HG03175 (cell line): ENCODE measurements around the gene C1orf87.

Experiments
- ATAC-seq: cut with Tn5 transposase; IDR thresholded peaks from one replicate; pipeline ENCODE4 v1.9.1; 2021; ENCODE audit warnings: mild to moderate bottlenecking, moderate library complexity; ENCODE audit not compliant: unreplicated experiment

The C1orf87 gene, protein sequence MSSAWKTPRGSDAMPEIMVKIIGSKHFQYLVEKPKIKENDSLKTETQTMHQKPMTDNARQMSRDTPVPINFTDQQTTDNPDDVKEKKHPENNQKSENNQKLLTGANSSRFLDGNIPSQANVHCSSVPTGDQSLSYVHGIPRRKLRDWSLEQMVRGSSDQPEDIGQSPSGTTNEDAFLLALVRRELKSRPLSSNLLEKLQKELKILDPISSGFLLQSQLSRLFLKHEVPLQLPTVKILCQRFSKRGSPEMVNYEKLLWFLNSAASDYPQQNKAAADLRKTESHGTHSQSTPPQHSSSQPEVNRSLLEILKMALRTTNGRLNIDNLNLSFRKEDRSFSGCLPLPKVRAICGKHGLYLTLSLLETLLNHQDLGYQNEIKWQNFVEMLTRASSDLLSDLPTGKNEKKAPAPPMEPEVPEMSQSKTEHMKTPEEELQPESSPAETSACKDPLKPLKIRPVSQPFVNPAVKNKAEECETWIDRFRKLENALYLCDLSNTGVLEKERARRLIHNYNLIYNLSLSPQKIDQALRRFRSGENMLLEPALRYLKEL

GRCh38 chr1:60073605-60074278 lies at the start of gene C1orf87:
Gene C1orf87 (minus strand): TSS chr1:60073770. CDS start chr1:60072643, 1,127 bp downstream.
- ATAC-seq: no peak

DNA sequence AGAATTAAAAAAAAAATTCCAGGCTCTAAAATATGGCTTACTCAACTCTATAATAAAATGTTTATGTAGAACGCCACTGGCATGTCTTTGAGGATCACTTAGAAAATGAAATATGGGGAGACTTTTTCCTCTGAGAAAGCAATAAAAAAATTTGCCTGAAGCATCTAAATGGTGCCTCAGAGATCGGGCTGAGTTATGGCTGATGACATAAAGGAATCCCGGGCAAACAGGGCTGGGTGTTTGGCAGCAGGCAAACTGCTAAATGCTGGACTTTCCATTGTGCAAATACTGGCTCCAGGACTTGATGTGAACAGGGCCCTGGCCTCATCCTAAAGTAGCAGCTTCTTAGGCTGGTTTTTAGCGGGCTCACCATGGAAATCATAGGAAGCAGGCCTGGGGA lies 44.5 kb upstream of the C1orf87 start:
- no peak for ATAC-seq

GRCh38 chr1:60114745-60115318 lies 41.3 kb upstream of the C1orf87 start:
- no peak for ATAC-seq

GRCh38 chr1:60113596-60113995 lies 40.0 kb upstream of the C1orf87 start:
- ATAC-seq: no peak

- no peak for ATAC-seq
Observed at GRCh38 chr1:60113028-60113427, 39.5 kb upstream of the C1orf87 start.

DNA sequence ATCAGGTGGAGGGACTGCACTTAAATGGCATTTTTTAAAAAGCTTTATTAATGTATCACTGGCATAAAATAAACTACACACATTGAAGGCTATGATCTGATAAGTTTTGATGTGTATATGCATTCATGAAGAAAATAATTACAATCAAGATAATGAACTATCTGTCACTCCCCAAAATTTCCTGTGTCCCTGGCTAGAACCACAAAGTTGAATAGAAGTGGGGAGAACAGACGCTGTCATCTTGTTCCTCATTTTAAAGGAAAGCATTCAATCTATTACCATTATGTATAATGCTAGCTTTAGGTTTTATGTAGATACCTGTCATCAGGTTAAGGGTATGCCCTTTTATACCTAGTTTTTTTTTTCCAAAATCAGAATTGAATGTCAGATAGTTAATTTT lies 38.1 kb upstream of the C1orf87 start:
- ATAC-seq: no peak

GRCh38 chr1:60111118-60111517 lies 37.5 kb upstream of the C1orf87 start:
- ATAC-seq: no peak

DNA sequence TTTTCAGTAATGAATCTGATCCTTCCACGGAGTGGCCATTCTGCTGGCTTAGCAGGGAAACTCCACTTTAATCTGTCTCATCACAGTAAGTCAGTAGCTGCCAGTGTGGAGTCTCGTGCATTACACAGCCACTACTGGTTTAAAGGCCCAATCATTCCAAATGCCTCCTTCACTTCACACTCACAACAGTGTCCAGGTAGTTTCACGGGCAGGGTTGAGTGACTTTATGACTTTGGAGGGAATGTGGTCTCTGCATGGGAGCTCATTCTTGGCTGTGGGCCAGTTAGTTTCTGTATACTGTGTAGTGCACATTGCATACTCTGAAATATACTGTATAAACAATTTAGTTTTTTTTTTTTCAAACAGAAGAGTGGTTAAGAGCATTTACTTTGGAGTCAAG lies 34.6 kb upstream of the C1orf87 start:
- ATAC-seq: no peak

DNA sequence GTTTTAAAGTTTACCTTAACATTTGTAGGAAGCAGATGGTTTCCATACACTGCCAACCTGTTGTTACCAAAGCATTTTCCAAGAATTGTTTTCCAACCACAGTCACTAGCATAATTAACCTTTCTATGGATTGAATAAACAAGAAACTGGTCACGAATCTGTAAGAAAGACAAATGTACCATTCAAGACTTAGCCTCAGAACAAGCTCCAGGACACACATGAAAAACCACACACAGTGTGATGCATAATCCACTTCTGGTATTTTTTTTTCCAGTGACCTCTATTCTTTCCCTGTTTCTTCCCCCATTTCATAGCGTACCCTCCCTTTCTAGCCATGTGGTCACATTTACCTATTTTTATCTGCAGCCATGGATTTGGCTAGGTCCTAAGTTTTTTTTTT lies 29.6 kb upstream of the C1orf87 start:
- no peak for ATAC-seq

DNA sequence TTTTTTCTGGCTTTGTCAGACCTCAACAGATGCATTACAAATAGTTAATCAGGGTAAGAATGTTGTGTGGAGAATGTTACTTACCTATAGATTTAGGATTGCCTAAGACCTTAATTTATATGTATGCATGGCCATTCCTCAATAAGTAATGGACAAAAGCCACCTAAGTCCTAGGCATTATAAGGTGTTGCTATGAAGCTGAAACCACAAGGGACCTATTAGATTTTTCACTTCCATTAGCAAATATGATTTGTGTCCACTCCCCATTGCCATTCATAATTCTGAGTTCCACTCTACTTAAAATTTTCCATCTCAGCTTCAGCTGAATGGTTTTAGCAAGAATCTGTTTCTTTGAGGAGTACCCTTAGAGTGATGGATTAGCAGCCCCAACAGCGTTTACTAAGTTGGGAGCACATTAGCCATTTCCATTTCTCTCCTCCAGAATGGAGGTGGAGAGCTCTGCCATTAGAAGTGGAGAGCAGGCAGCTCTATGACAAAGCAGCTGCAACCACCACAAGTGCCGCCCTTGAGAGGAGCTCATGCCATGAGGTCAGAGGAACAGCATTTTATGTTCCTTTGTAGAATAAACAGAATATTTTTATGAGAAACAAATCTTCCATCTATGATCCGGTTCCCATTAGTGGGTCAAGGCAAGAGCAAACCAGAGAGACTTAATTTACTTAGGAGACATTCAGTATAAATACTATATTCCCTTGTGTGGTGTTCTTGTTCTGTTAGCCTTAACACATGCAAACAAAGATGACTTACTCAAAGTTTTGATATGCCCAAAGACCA lies 28.9 kb upstream of the C1orf87 start:
- ATAC-seq: no peak

GRCh38 chr1:60101516-60101915 lies 27.9 kb upstream of the C1orf87 start:
- ATAC-seq: no peak

- ATAC-seq: no peak
Observed at GRCh38 chr1:60091195-60091715, 17.7 kb upstream of the C1orf87 start.

DNA sequence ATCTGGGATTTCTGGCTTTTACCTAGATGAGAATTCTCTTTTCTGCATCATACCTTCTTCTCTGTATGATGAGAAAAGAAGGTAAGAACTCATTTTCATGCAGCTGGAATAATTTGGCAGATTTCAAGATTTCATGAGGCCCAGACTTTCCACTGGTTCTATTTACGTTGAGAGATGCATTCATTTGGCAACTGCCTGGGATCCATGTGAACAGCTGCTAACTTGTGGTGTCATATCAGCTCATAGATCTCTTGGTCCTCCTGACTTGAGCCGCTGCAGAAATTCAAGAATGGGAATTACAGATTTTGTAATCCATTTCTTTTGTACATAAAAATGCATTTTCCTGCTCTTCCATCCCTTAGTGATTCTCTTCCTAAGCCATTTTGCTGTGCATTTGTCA lies 17.1 kb upstream of the C1orf87 start:
- no peak for ATAC-seq

- ATAC-seq: no peak
Observed at GRCh38 chr1:60088620-60089155, 15.1 kb upstream of the C1orf87 start.

DNA sequence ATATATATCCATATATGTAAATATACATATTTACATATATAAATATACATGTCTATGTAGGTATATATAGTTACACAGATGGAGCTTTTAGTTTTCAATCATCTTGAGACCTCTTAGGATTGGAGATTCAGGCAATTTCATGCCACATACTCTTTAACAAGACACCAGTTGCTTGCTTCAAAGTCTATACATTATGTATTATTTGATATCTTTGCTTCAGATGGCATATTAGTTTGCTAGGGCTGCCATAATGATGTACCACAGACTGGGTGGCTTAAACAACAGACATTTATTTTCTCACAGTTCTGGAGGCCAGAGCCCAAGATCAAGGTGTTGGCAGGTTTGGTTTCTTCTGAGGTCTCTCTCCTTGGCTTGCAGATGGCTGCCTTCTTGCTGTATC lies 14.1 kb upstream of the C1orf87 start:
- ATAC-seq: no peak

DNA sequence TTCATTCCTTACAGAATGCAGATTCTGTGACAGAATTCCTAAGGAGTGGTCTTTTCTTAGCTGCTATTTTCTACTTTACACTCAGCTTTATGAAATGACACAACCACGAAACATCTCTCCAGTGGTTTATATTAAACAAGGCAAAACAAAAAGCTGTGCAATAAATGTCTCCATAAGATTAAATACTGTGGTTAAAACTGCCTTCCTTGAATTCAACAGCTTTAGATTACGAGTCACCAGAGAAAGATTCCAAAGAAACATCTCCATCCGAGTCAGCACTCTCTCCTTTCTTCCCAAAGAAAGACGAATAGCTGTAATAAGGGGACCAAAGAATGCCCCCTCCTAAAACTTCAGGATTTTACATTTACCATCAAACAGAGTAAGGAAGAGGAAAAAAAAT lies 4.6 kb upstream of the C1orf87 start:
- ATAC-seq: no peak

GRCh38 chr1:60071296-60071695 lies 2.3 kb downstream of the C1orf87 start:
- no peak for ATAC-seq

- no peak for ATAC-seq
Observed at GRCh38 chr1:60069691-60070090, 3.9 kb downstream of the C1orf87 start.

- ATAC-seq: no peak
Observed at GRCh38 chr1:60068393-60069045, 5.1 kb downstream of the C1orf87 start.

DNA sequence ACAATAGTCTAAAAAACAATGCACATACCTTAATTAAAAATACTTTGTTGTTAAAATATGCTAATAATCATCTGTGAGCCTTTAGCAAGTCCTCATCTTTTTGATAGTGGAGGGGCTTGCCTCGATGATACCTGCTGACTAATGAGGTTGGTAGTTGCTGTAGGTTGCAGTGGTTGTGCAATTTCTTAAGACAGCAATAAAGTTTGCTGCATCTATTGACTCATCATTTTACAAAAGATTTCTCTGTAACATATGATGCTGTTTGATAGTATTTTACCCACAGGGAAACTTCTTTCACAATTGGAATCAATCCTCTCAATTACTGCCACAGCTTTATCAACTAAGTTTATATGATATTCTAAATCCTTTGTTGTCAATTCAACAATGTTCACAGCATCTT lies 7.6 kb downstream of the C1orf87 start:
- no peak for ATAC-seq
